Stimulated activated naive CD8-positive, alpha-beta T cell treated with anti-CD3 and anti-CD28 coated beads, Interleukin-15, Interleukin-2, amounts not matched to agents 100 ng/mL and 50 ng/mL, for 24 hours (primary cell): ENCODE results near the gene BMP7.

ENCODE experiments used
- H3K27ac Mint-ChIP-seq: one replicate; pipeline ENCODE4 v1.8.0; 2021; ENCODE audit warnings: mild to moderate bottlenecking, mixed read lengths
- H3K27me3 Mint-ChIP-seq: one replicate; pipeline ENCODE4 v1.8.0; 2021; ENCODE audit warnings: mixed read lengths
- H3K36me3 Mint-ChIP-seq: one replicate; pipeline ENCODE4 v1.8.0; 2021; ENCODE audit warnings: low read depth, mixed read lengths
- H3K4me1 Mint-ChIP-seq: one replicate; pipeline ENCODE4 v1.8.0; 2021; ENCODE audit warnings: low read depth, mixed read lengths
- H3K4me3 Mint-ChIP-seq: one replicate; pipeline ENCODE4 v1.8.0; 2021; ENCODE audit warnings: mild to moderate bottlenecking, mixed read lengths
- H3K9me3 Mint-ChIP-seq: one replicate; pipeline ENCODE4 v1.8.0; 2021; ENCODE audit warnings: mixed read lengths

BMP7 gene

GRCh38 chr20:57223648-57224489, 42.6 kb downstream of the BMP7 start:
- peaks cover 4% of the 10 kb centered on the region for H3K27me3 Mint-ChIP-seq
- no peaks in the 10 kb centered on the region for H3K36me3 Mint-ChIP-seq
- H3K27ac Mint-ChIP-seq = no peak overlapping the region
- H3K9me3 Mint-ChIP-seq = no peaks in the 10 kb centered on the region
- no peaks in the 10 kb centered on the region for H3K4me1 Mint-ChIP-seq
- H3K4me3 Mint-ChIP-seq = no peak overlapping the region

- H3K4me1 Mint-ChIP-seq = no peaks in the 10 kb centered on the region
- H3K27ac Mint-ChIP-seq = no peak overlapping the region
- H3K36me3 Mint-ChIP-seq = no peaks in the 10 kb centered on the region
- H3K9me3 Mint-ChIP-seq = no peaks in the 10 kb centered on the region
- H3K4me3 Mint-ChIP-seq = no peak overlapping the region
- H3K27me3 Mint-ChIP-seq = no peaks in the 10 kb centered on the region
These were observed 43.9 kb downstream of the BMP7 start for GRCh38 chr20:57222631-57222950.

GRCh38 chr20:57221916-57222630, 44.4 kb downstream of the BMP7 start:
- H3K4me1 Mint-ChIP-seq = no peaks in the 10 kb centered on the region
- no peaks in the 10 kb centered on the region for H3K9me3 Mint-ChIP-seq
- no peaks in the 10 kb centered on the region for H3K27me3 Mint-ChIP-seq
- no peak overlapping the region for H3K4me3 Mint-ChIP-seq
- no peak overlapping the region for H3K27ac Mint-ChIP-seq
- H3K36me3 Mint-ChIP-seq = no peaks in the 10 kb centered on the region

GRCh38 chr20:57220337-57221145, 45.9 kb downstream of the BMP7 start:
- H3K27me3 Mint-ChIP-seq = no peaks in the 10 kb centered on the region
- H3K4me3 Mint-ChIP-seq = no peak overlapping the region
- no peaks in the 10 kb centered on the region for H3K4me1 Mint-ChIP-seq
- H3K9me3 Mint-ChIP-seq = no peaks in the 10 kb centered on the region
- no peak overlapping the region for H3K27ac Mint-ChIP-seq
- no peaks in the 10 kb centered on the region for H3K36me3 Mint-ChIP-seq

GRCh38 chr20:57219071-57219677, 47.3 kb downstream of the BMP7 start:
- no peaks in the 10 kb centered on the region for H3K36me3 Mint-ChIP-seq
- no peaks in the 10 kb centered on the region for H3K4me1 Mint-ChIP-seq
- no peak overlapping the region for H3K4me3 Mint-ChIP-seq
- H3K27ac Mint-ChIP-seq = no peak overlapping the region
- H3K27me3 Mint-ChIP-seq = no peaks in the 10 kb centered on the region
- H3K9me3 Mint-ChIP-seq = no peaks in the 10 kb centered on the region

GRCh38 chr20:57218489-57218888, 48.0 kb downstream of the BMP7 start:
- H3K27me3 Mint-ChIP-seq = no peaks in the 10 kb centered on the region
- no peaks in the 10 kb centered on the region for H3K9me3 Mint-ChIP-seq
- H3K27ac Mint-ChIP-seq = no peak overlapping the region
- no peaks in the 10 kb centered on the region for H3K4me1 Mint-ChIP-seq
- no peaks in the 10 kb centered on the region for H3K36me3 Mint-ChIP-seq
- no peak overlapping the region for H3K4me3 Mint-ChIP-seq

- no peaks in the 10 kb centered on the region for H3K27me3 Mint-ChIP-seq
- no peaks in the 10 kb centered on the region for H3K4me1 Mint-ChIP-seq
- H3K27ac Mint-ChIP-seq = no peak overlapping the region
- H3K9me3 Mint-ChIP-seq = no peaks in the 10 kb centered on the region
- no peak overlapping the region for H3K4me3 Mint-ChIP-seq
- no peaks in the 10 kb centered on the region for H3K36me3 Mint-ChIP-seq
These were observed 48.6 kb downstream of the BMP7 start for GRCh38 chr20:57217802-57218201.

- no peaks in the 10 kb centered on the region for H3K4me1 Mint-ChIP-seq
- no peaks in the 10 kb centered on the region for H3K36me3 Mint-ChIP-seq
- H3K9me3 Mint-ChIP-seq = no peaks in the 10 kb centered on the region
- H3K27me3 Mint-ChIP-seq = peaks cover 6% of the 10 kb centered on the region
- no peak overlapping the region for H3K27ac Mint-ChIP-seq
- H3K4me3 Mint-ChIP-seq = no peak overlapping the region
These were observed 49.8 kb downstream of the BMP7 start for GRCh38 chr20:57216669-57217068.

- H3K27me3 Mint-ChIP-seq = peaks cover 6% of the 10 kb centered on the region
- H3K4me3 Mint-ChIP-seq = no peak overlapping the region
These were observed 50.5 kb downstream of the BMP7 start for GRCh38 chr20:57215826-57216471.

GRCh38 chr20:57215426-57215825, 51.0 kb downstream of the BMP7 start:
- no peak overlapping the region for H3K4me3 Mint-ChIP-seq
- H3K9me3 Mint-ChIP-seq = no peaks in the 10 kb centered on the region
- peaks cover 6% of the 10 kb centered on the region for H3K27me3 Mint-ChIP-seq
- no peaks in the 10 kb centered on the region for H3K36me3 Mint-ChIP-seq
- no peaks in the 10 kb centered on the region for H3K4me1 Mint-ChIP-seq
- no peak overlapping the region for H3K27ac Mint-ChIP-seq

More at GRCh38 chr20:57215826-57216471, 50.5 kb downstream of the BMP7 start:
- Mint-ChIP-seq H3K27ac (no peak overlapping the region), H3K9me3 (no peaks in the 10 kb centered on the region), H3K4me1 (no peaks in the 10 kb centered on the region), H3K36me3 (no peaks in the 10 kb centered on the region)

GRCh38 chr20:57214948-57215347, 51.5 kb downstream of the BMP7 start:
- no peak overlapping the region for H3K27ac Mint-ChIP-seq
- H3K9me3 Mint-ChIP-seq = no peaks in the 10 kb centered on the region
- H3K27me3 Mint-ChIP-seq = peaks cover 6% of the 10 kb centered on the region
- no peaks in the 10 kb centered on the region for H3K4me1 Mint-ChIP-seq
- H3K36me3 Mint-ChIP-seq = no peaks in the 10 kb centered on the region
- H3K4me3 Mint-ChIP-seq = no peak overlapping the region

- peaks cover 7% of the 10 kb centered on the region for H3K27me3 Mint-ChIP-seq
These were observed 52.0 kb downstream of the BMP7 start for GRCh38 chr20:57214427-57214826.

GRCh38 chr20:57213924-57214323, 52.5 kb downstream of the BMP7 start:
- Mint-ChIP-seq H3K9me3 (no peaks in the 10 kb centered on the region), H3K4me1 (no peaks in the 10 kb centered on the region), H3K27me3 (peaks cover 8% of the 10 kb centered on the region), H3K36me3 (no peaks in the 10 kb centered on the region), H3K4me3 (no peak overlapping the region), H3K27ac (no peak overlapping the region)

More at GRCh38 chr20:57214427-57214826, 52.0 kb downstream of the BMP7 start:
- Mint-ChIP-seq H3K9me3 (no peaks in the 10 kb centered on the region), H3K36me3 (no peaks in the 10 kb centered on the region), H3K4me3 (no peak overlapping the region), H3K27ac (no peak overlapping the region), H3K4me1 (no peaks in the 10 kb centered on the region)

- Mint-ChIP-seq H3K36me3 (no peaks in the 10 kb centered on the region), H3K4me3 (no peak overlapping the region), H3K4me1 (peaks cover 3% of the 10 kb centered on the region), H3K27me3 (peaks cover 8% of the 10 kb centered on the region), H3K9me3 (no peaks in the 10 kb centered on the region), H3K27ac (no peak overlapping the region)
These were observed 53.1 kb downstream of the BMP7 start for GRCh38 chr20:57213291-57213690.
